PC-9 (cell line): ENCODE results near the gene SPCS3. TPM values are rescaled to one million over a fixed set of nuclear protein-coding genes. Genes with fewer than 3 reads are reported as not detected.
"Not testable (repeated sequence)": the region's sequence is repeated elsewhere in the genome, so short reads cannot be mapped to it uniquely, and the experiment has no call there.

Experiments
- BruUV-seq: library from RNA; stranded (reverse); fragments of 400-500 nt; replicated peaks from 2 replicates; lab custom pipeline; 2021; lab: Mats Ljungman, UMichigan
- CTCF ChIA-PET: fragments of 300-600 bp; sonication (Branson Sonifier 250); formaldehyde crosslinking; loops from one replicate; lab custom pipeline; 2022; ENCODE audit warnings: antibody characterized with exemption; lab: Charles Lee
- POLR2A ChIA-PET: fragments of 300-600 bp; sonication (Branson Sonifier 250); formaldehyde crosslinking; loops from one replicate; lab custom pipeline; 2022; ENCODE audit warnings: antibody characterized with exemption; ENCODE audit not compliant: unreplicated experiment; lab: Charles Lee
- DNase-seq, 2 experiments: peaks; one replicate each; pipeline versions ENCODE4 v3.0.0 to v3.0.0-alpha.2; 2015 to 2022; ENCODE audit warnings: mixed read lengths in 1 of 2
- H2AFZ ChIP-seq: fragments of 200-600 bp; sonication (generic); 2 replicates; pipeline ENCODE4 v1.8.1; 2017; ENCODE audit warnings: antibody characterized with exemption
- H3F3A ChIP-seq: fragments of 200-600 bp; sonication (generic); 2 replicates; pipeline ENCODE4 v1.8.1; 2017; ENCODE audit warnings: antibody characterized with exemption, mild to moderate bottlenecking, low read depth; ENCODE audit not compliant: insufficient read depth
- H3K27ac ChIP-seq: fragments of 200-600 bp; sonication (generic); 2 replicates; pipeline ENCODE4 v1.6.1; 2016; ENCODE audit warnings: mixed run types
- H3K27me3 ChIP-seq: fragments of 200-600 bp; sonication (generic); 2 replicates; pipeline ENCODE4 v1.6.1; 2016; ENCODE audit warnings: low read depth, mixed run types; ENCODE audit not compliant: insufficient read depth
- H3K36me3 ChIP-seq: fragments of 200-600 bp; sonication (generic); 2 replicates; pipeline ENCODE4 v1.6.1; 2016; ENCODE audit warnings: low read depth, mixed run types
- H3K4me1 ChIP-seq: fragments of 200-600 bp; sonication (generic); replicated peaks from 2 replicates; pipeline ENCODE4 v1.6.1; 2016; ENCODE audit warnings: mixed run types; ENCODE audit not compliant: insufficient read depth
- H3K4me2 ChIP-seq: fragments of 200-600 bp; sonication (generic); 2 replicates; pipeline ENCODE4 v1.6.1; 2017; ENCODE audit warnings: mixed run types
- H3K4me3 ChIP-seq: fragments of 200-600 bp; sonication (generic); 2 replicates; pipeline ENCODE4 v1.6.1; 2016; ENCODE audit warnings: mixed run types
- H3K79me2 ChIP-seq: fragments of 200-600 bp; sonication (generic); 2 replicates; pipeline ENCODE4 v1.6.1; 2017; ENCODE audit warnings: low read depth, mixed run types
- H3K9me2 ChIP-seq: fragments of 200-600 bp; sonication (generic); 2 replicates; pipeline ENCODE4 v1.8.1; 2017; ENCODE audit warnings: mild to moderate bottlenecking; ENCODE audit not compliant: insufficient read depth
- H3K9me3 ChIP-seq: fragments of 200-600 bp; sonication (generic); 2 replicates; pipeline ENCODE4 v1.8.1; 2016; ENCODE audit warnings: low read depth; ENCODE audit not compliant: insufficient read depth
- H4K20me1 ChIP-seq: fragments of 200-600 bp; sonication (generic); 2 replicates; pipeline ENCODE4 v1.8.1; 2017; ENCODE audit not compliant: insufficient read depth
- CTCF ChIP-seq: fragments of 200-600 bp; sonication (generic); conservative IDR thresholded peaks from 2 replicates; pipeline ENCODE4 v1.6.1; 2017; ENCODE audit warnings: mixed run types, antibody characterized with exemption, mild to moderate bottlenecking, moderate library complexity
- EZH2 ChIP-seq: fragments of 200-600 bp; sonication (generic); IDR thresholded peaks from 2 replicates; pipeline ENCODE4 v1.8.0; 2017; ENCODE audit warnings: antibody characterized with exemption, low read depth
- intact Hi-C: fragments of 100-400 bp; cut with micrococcal nuclease; formaldehyde crosslinking; loops from one replicate; pipeline ENCODE4 v1.10.0; 2022; ENCODE audit not compliant: unreplicated experiment
- total RNA-seq: library from RNA; stranded (reverse); gene quantifications from 2 replicates; pipeline ENCODE4 v1.2.3, GENCODE V29; 2021

Gene SPCS3
- total RNA-seq, 1 experiment from 2014 or later = 107 TPM

GRCh38 chr4:176320976-176321361 lies 1.2 kb downstream of the SPCS3 start:
- TF ChIP-seq EZH2 = no peak
- TF ChIP-seq CTCF = no peak
- peak overlapping the region; percentile 98; the same call in 1 of the 2 replicates for H2AFZ ChIP-seq
- no peaks in the 10 kb centered on the region; the same call in 1 of the 2 replicates for H3K36me3 ChIP-seq
- H3K27me3 ChIP-seq = no peaks in the 10 kb centered on the region
- no peaks in the 10 kb centered on the region for H3K9me3 ChIP-seq
- H3K9me2 ChIP-seq = no peaks in the 10 kb centered on the region
- peak overlapping the region; percentile 95 for H3K4me3 ChIP-seq
- no peak for DNase-seq
- H3K27ac ChIP-seq = peak overlapping the region; percentile 87
- H4K20me1 ChIP-seq = peaks cover 6% of the 10 kb centered on the region; the same call in 1 of the 2 replicates
- intact Hi-C loops = loop anchor here (5.0 kb wide), 1 partner anchor 169 kb away; no protein-coding TSS in a partner anchor
- peak overlapping the region; percentile 84 for H3K4me2 ChIP-seq
- CTCF ChIA-PET = no interaction called here
- BruUV-seq = no TSS peak
- no peaks in the 10 kb centered on the region; the same call in 1 of the 2 replicates for H3F3A ChIP-seq
- peaks cover 18% of the 10 kb centered on the region for H3K4me1 ChIP-seq
- H3K79me2 ChIP-seq = peaks cover 54% of the 10 kb centered on the region
- POLR2A ChIA-PET = no interaction called here

GRCh38 chr4:176321589-176321988 lies 1.8 kb downstream of the SPCS3 start:
- Histone ChIP-seq H4K20me1 (peaks cover 6% of the 10 kb centered on the region; the same call in 1 of the 2 replicates), H3K4me3 (peak overlapping the region; percentile 95), H3K27ac (no peak overlapping the region), H3K4me2 (peak overlapping the region; percentile 84), H3K9me3 (no peaks in the 10 kb centered on the region), H3F3A (no peaks in the 10 kb centered on the region; the same call in 1 of the 2 replicates), H3K36me3 (no peaks in the 10 kb centered on the region; the same call in 1 of the 2 replicates), H3K4me1 (peaks cover 18% of the 10 kb centered on the region), H3K9me2 (no peaks in the 10 kb centered on the region), H3K79me2 (peaks cover 60% of the 10 kb centered on the region), H3K27me3 (no peaks in the 10 kb centered on the region), H2AFZ (no peak overlapping the region)
- intact Hi-C loops = loop anchor here (5.0 kb wide), 1 partner anchor 169 kb away; no protein-coding TSS in a partner anchor
- ChIA-PET CTCF (no interaction called here), POLR2A (no interaction called here)
- TF ChIP-seq EZH2 (no peak), CTCF (no peak)
- no TSS peak for BruUV-seq
- DNase-seq = no peak

- H3K4me1 ChIP-seq = peaks cover 17% of the 10 kb centered on the region
- no peaks in the 10 kb centered on the region; the same call in 1 of the 2 replicates for H3K36me3 ChIP-seq
- DNase-seq = no peak
- ChIA-PET CTCF (no interaction called here), POLR2A (no interaction called here)
- no peaks in the 10 kb centered on the region for H3K27me3 ChIP-seq
- H3K4me3 ChIP-seq = no peak overlapping the region
- peak overlapping the region; percentile 84; the same call in 1 of the 2 replicates for H3K4me2 ChIP-seq
- peaks cover 70% of the 10 kb centered on the region for H3K79me2 ChIP-seq
- H3K9me3 ChIP-seq = no peaks in the 10 kb centered on the region
- BruUV-seq = no TSS peak
- intact Hi-C loops = loop anchor here (5.0 kb wide), 1 partner anchor 171 kb away; no protein-coding TSS in a partner anchor
- no peak overlapping the region for H3K27ac ChIP-seq
- no peaks in the 10 kb centered on the region for H3K9me2 ChIP-seq
- no peak overlapping the region for H2AFZ ChIP-seq
- H3F3A ChIP-seq = no peaks in the 10 kb centered on the region; the same call in 1 of the 2 replicates
- peaks cover 6% of the 10 kb centered on the region; the same call in 1 of the 2 replicates for H4K20me1 ChIP-seq
- TF ChIP-seq CTCF (no peak), EZH2 (no peak)
Measured at GRCh38 chr4:176323511-176324160, 3.9 kb downstream of the SPCS3 start.

- intact Hi-C loops = loop anchor here (5.0 kb wide), 1 partner anchor 173 kb away; no protein-coding TSS in a partner anchor
- not testable (repeated sequence) for BruUV-seq, H3K27ac ChIP-seq, H3K36me3 ChIP-seq, H3K4me2 ChIP-seq, H4K20me1 ChIP-seq, DNase-seq, H3K9me2 ChIP-seq, H2AFZ ChIP-seq, H3K27me3 ChIP-seq, H3K9me3 ChIP-seq, H3F3A ChIP-seq, H3K4me3 ChIP-seq
- POLR2A ChIA-PET = interaction anchor here (0.6 kb wide), 2 partner anchors 285 to 353 kb away, joined by 4 to 7 read pairs; no protein-coding TSS in a partner anchor
- H3K4me1 ChIP-seq = peaks cover 11% of the 10 kb centered on the region
- CTCF ChIA-PET = interaction anchor here (0.6 kb wide), 1 partner anchor 1321 kb away, joined by 4 read pairs; no protein-coding TSS in a partner anchor
- peaks cover 70% of the 10 kb centered on the region for H3K79me2 ChIP-seq
Measured at GRCh38 chr4:176324876-176325275, 5.1 kb downstream of the SPCS3 start.
